Stimulated activated CD4-positive, alpha-beta T cell treated with anti-CD3 and anti-CD28 coated beads, Interleukin-1b, Interleukin-23, amount 100 ng/mL, for 24 hours (primary cell): ENCODE data around the gene CCL17.
"Not testable (repeated sequence)": the region's sequence is repeated elsewhere in the genome, so short reads cannot be mapped to it uniquely, and the experiment has no call there.

Source experiments
- DNase-seq, 4 experiments: peaks; one replicate each; pipeline ENCODE4 v3.0.0-alpha.2; 2020; ENCODE audit warnings: low read depth in 4 of 4, low spot score in 1 of 4

The CCL17 gene

GRCh38 chr16:57403965-57404817 is at the start of gene CCL17:
TSS of gene CCL17 (plus strand) at chr16:57404767. CDS start at chr16:57413933, 9,166 bp downstream.
- no peak for DNase-seq

GRCh38 chr16:57355898-57356414 is 48.6 kb upstream of the CCL17 start:
- no peak for DNase-seq

- no peak for DNase-seq
These were observed 48.0 kb upstream of the CCL17 start for GRCh38 chr16:57356547-57356946.

GRCh38 chr16:57357330-57358085 is 47.1 kb upstream of the CCL17 start:
- DNase-seq: no peak

- no peak for DNase-seq
These were observed 46.5 kb upstream of the CCL17 start for GRCh38 chr16:57358086-57358420.

- DNase-seq: no peak
These were observed 46.0 kb upstream of the CCL17 start, which contains the start of gene CCL22 for GRCh38 chr16:57358527-57359095. TSS of gene CCL22 (plus strand) at chr16:57358783. CDS start at chr16:57358817, 34 bp downstream.

GRCh38 chr16:57360321-57360935 is 44.1 kb upstream of the CCL17 start:
- no peak for DNase-seq

GRCh38 chr16:57361404-57361803 is 43.2 kb upstream of the CCL17 start:
- no peak for DNase-seq

GRCh38 chr16:57364143-57364542 is 40.4 kb upstream of the CCL17 start:
- DNase-seq: no peak

- no peak for DNase-seq
These were observed 38.0 kb upstream of the CCL17 start for GRCh38 chr16:57366544-57367040.

- no peak for DNase-seq
These were observed 37.3 kb upstream of the CCL17 start for GRCh38 chr16:57367116-57367752.

- no peak for DNase-seq
These were observed 32.8 kb upstream of the CCL17 start for GRCh38 chr16:57371494-57372371.

- DNase-seq: no peak
These were observed 32.0 kb upstream of the CCL17 start, which contains the start of gene CX3CL1 for GRCh38 chr16:57372372-57373116. TSS of gene CX3CL1 (plus strand) at chr16:57372490. CDS start at chr16:57372569, 79 bp downstream.

GRCh38 chr16:57373117-57373947 is 31.2 kb upstream of the CCL17 start:
- DNase-seq: no peak

GRCh38 chr16:57374067-57374534 is 30.5 kb upstream of the CCL17 start:
- DNase-seq: no peak

- DNase-seq: not testable (repeated sequence)
These were observed 29.6 kb upstream of the CCL17 start for GRCh38 chr16:57374925-57375465.

- DNase-seq: no peak
These were observed 28.2 kb upstream of the CCL17 start for GRCh38 chr16:57376313-57376818.
